Measurements from ENCODE around the gene MEF2C. TPM values are rescaled to one million over a fixed set of nuclear protein-coding genes. Genes with fewer than 3 reads are reported as not detected.

The MEF2C gene
- total and polyA plus RNA-seq, 2 experiments from 2014 or later: 3.2 to 3.4 TPM

- peak; percentile 18 for DNase-seq
Observed at GRCh38 chr5:88745093-88745696, 137.8 kb downstream of the MEF2C start.

GRCh38 chr5:88743231-88743834, 139.7 kb downstream of the MEF2C start:
- in situ Hi-C loops (cut with MboI): no loop called here
- peak; percentile 20 for DNase-seq

More at GRCh38 chr5:88745093-88745696, 137.8 kb downstream of the MEF2C start:
- Histone ChIP-seq H3K4me3 (no peak overlapping the region), H3K9me3 (ENCODE audit: low read depth) (no peaks in the 10 kb centered on the region), H3K36me3 (ENCODE audit: low read depth) (no peaks in the 10 kb centered on the region), H3K4me1 (ENCODE audit: insufficient read depth) (peaks cover 7% of the 10 kb centered on the region), H3K4me2 (ENCODE audit: unreplicated experiment) (no peak overlapping the region), H3K27me3 (replicated peaks; ENCODE audit: insufficient read depth) (no peaks in the 10 kb centered on the region), H3K79me2 (ENCODE audit: insufficient read depth) (no peaks in the 10 kb centered on the region), H3K9me2 (ENCODE audit: insufficient read depth) (0 out of 2 replicates have a peak, but pooled peaks cover 3% of the 10 kb centered on the region), H3F3A (ENCODE audit: insufficient read depth) (no peaks in the 10 kb centered on the region), H4K20me1 (ENCODE audit: insufficient read depth) (no peaks in the 10 kb centered on the region), H3K27ac (no peak overlapping the region), H2AFZ (no peak overlapping the region), H3K9ac (no peak overlapping the region)
- in situ Hi-C loops (cut with MboI): no loop called here
- 87 to 90% methylated on average over 7 of the region's 7 CpGs for WGBS, 2 experiments (ENCODE audit: low coverage in 1 of 2, low lambda C conversion rate in 2 of 2, missing lambda C conversion rate in 2 of 2)
- TF ChIP-seq EZH2 (IDR thresholded peaks at IDR 0.05; ENCODE audit: insufficient read depth, poor library complexity, severe bottlenecking) (no peak), EZH2phosphoT487 (IDR thresholded peaks at IDR 0.05; ENCODE audit: insufficient read depth, low read depth) (no peak)

GRCh38 chr5:88741964-88742363, 141.0 kb downstream of the MEF2C start:
- no peak overlapping the region for H3K4me2 ChIP-seq (ENCODE audit: unreplicated experiment)
- no peaks in the 10 kb centered on the region for H4K20me1 ChIP-seq (ENCODE audit: insufficient read depth)
- no peak overlapping the region for H2AFZ ChIP-seq
- H3K9me2 ChIP-seq (ENCODE audit: insufficient read depth): 0 out of 2 replicates have a peak, but pooled peaks cover 3% of the 10 kb centered on the region
- WGBS, 2 experiments (ENCODE audit: low coverage in 1 of 2, low lambda C conversion rate in 2 of 2, missing lambda C conversion rate in 2 of 2): 91 to 100% methylated on average over 1 of the region's 1 CpG
- no peak overlapping the region for H3K4me3 ChIP-seq
- H3K4me1 ChIP-seq (ENCODE audit: insufficient read depth): peaks cover 7% of the 10 kb centered on the region
- no peak overlapping the region for H3K9ac ChIP-seq
- no peaks in the 10 kb centered on the region for H3K27me3 ChIP-seq (replicated peaks; ENCODE audit: insufficient read depth)
- no peaks in the 10 kb centered on the region for H3K79me2 ChIP-seq (ENCODE audit: insufficient read depth)
- H3K27ac ChIP-seq: no peak overlapping the region
- in situ Hi-C loops (cut with MboI): no loop called here
- no peak for TF ChIP-seq EZH2 (IDR thresholded peaks at IDR 0.05; ENCODE audit: insufficient read depth, poor library complexity, severe bottlenecking)
- TF ChIP-seq EZH2phosphoT487 (IDR thresholded peaks at IDR 0.05; ENCODE audit: insufficient read depth, low read depth): no peak
- H3K9me3 ChIP-seq (ENCODE audit: low read depth): no peaks in the 10 kb centered on the region
- DNase-seq: no peak
- H3K36me3 ChIP-seq (ENCODE audit: low read depth): no peaks in the 10 kb centered on the region
- H3F3A ChIP-seq (ENCODE audit: insufficient read depth): no peaks in the 10 kb centered on the region

More at GRCh38 chr5:88743231-88743834, 139.7 kb downstream of the MEF2C start:
- WGBS, 2 experiments (ENCODE audit: low coverage in 1 of 2, low lambda C conversion rate in 2 of 2, missing lambda C conversion rate in 2 of 2): 56 to 71% methylated on average over 2 of the region's 2 CpGs
- no peaks in the 10 kb centered on the region for H3K9me3 ChIP-seq (ENCODE audit: low read depth)
- peaks cover 7% of the 10 kb centered on the region for H3K4me1 ChIP-seq (ENCODE audit: insufficient read depth)
- no peaks in the 10 kb centered on the region for H3K79me2 ChIP-seq (ENCODE audit: insufficient read depth)
- H3K27ac ChIP-seq: no peak overlapping the region
- H4K20me1 ChIP-seq (ENCODE audit: insufficient read depth): no peaks in the 10 kb centered on the region
- H2AFZ ChIP-seq: no peak overlapping the region
- H3K36me3 ChIP-seq (ENCODE audit: low read depth): no peaks in the 10 kb centered on the region
- no peak overlapping the region for H3K4me3 ChIP-seq
- no peak overlapping the region for H3K9ac ChIP-seq
- H3K27me3 ChIP-seq (replicated peaks; ENCODE audit: insufficient read depth): no peaks in the 10 kb centered on the region
- no peaks in the 10 kb centered on the region for H3F3A ChIP-seq (ENCODE audit: insufficient read depth)
- no peak overlapping the region for H3K4me2 ChIP-seq (ENCODE audit: unreplicated experiment)
- TF ChIP-seq EZH2phosphoT487 (IDR thresholded peaks at IDR 0.05; ENCODE audit: insufficient read depth, low read depth) (no peak), EZH2 (IDR thresholded peaks at IDR 0.05; ENCODE audit: insufficient read depth, poor library complexity, severe bottlenecking) (no peak)
- 0 out of 2 replicates have a peak, but pooled peaks cover 3% of the 10 kb centered on the region for H3K9me2 ChIP-seq (ENCODE audit: insufficient read depth)

GRCh38 chr5:88740604-88741185, 142.3 kb downstream of the MEF2C start:
- Histone ChIP-seq H3K27me3 (replicated peaks; ENCODE audit: insufficient read depth) (no peaks in the 10 kb centered on the region), H4K20me1 (ENCODE audit: insufficient read depth) (no peaks in the 10 kb centered on the region), H3K4me2 (ENCODE audit: unreplicated experiment) (no peak overlapping the region), H3K79me2 (ENCODE audit: insufficient read depth) (no peaks in the 10 kb centered on the region), H3K27ac (no peak overlapping the region), H3K9me3 (ENCODE audit: low read depth) (no peaks in the 10 kb centered on the region), H3K4me3 (no peak overlapping the region), H3K36me3 (ENCODE audit: low read depth) (no peaks in the 10 kb centered on the region), H3K9me2 (ENCODE audit: insufficient read depth) (0 out of 2 replicates have a peak, but pooled peaks cover 3% of the 10 kb centered on the region), H2AFZ (no peak overlapping the region), H3F3A (ENCODE audit: insufficient read depth) (no peaks in the 10 kb centered on the region), H3K9ac (no peak overlapping the region), H3K4me1 (ENCODE audit: insufficient read depth) (peaks cover 7% of the 10 kb centered on the region)
- in situ Hi-C loops (cut with MboI): no loop called here
- WGBS, 2 experiments (ENCODE audit: low coverage in 1 of 2, low lambda C conversion rate in 2 of 2, missing lambda C conversion rate in 2 of 2): 58 to 64% methylated on average over 5 of the region's 5 CpGs
- TF ChIP-seq EZH2phosphoT487 (IDR thresholded peaks at IDR 0.05; ENCODE audit: insufficient read depth, low read depth): no peak
- TF ChIP-seq EZH2 (IDR thresholded peaks at IDR 0.05; ENCODE audit: insufficient read depth, poor library complexity, severe bottlenecking): no peak
- DNase-seq: no peak

Measured in GM23248 (cell line).